Heart left ventricle (tissue), 16 donors: ENCODE results near the gene CTDSPL2. TPM values are rescaled to one million over a fixed set of nuclear protein-coding genes. Genes with fewer than 3 reads are reported as not detected.
"Not testable (repeated sequence)": the region's sequence is repeated elsewhere in the genome, so short reads cannot be mapped to it uniquely, and the experiment has no call there.

Experiments used
- ATAC-seq, 4 donors: fragments of 200-7000 bp; cut with Tn5 transposase; one replicate each; pipeline ENCODE4 v1.9.1; 2020 to 2022; ENCODE audit warnings: moderate library complexity in 4 of 4, mild to moderate bottlenecking in 3 of 4, moderate number of reproducible peaks in 1 of 4
- DNase-seq, 5 donors: peaks; one replicate each; pipeline ENCODE4 v3.0.0-alpha.2; 2020
- H3K27ac ChIP-seq, 12 donors: fragments of 200-600 bp; sonication (generic) in 4 of 12; one replicate each; pipeline versions ENCODE4 v1.5.0 to v1.8.0; 2016 to 2022; ENCODE audit warnings: mild to moderate bottlenecking in 2 of 12
- H3K27me3 ChIP-seq, 9 donors: fragments of 200-600 bp; sonication (generic) in 2 of 9; one replicate each; pipeline versions ENCODE4 v1.5.1 to v1.8.0; 2016 to 2022; ENCODE audit warnings: mild to moderate bottlenecking in 3 of 9
- H3K36me3 ChIP-seq, 9 donors: fragments of 200-600 bp; sonication (generic) in 2 of 9; one replicate each; pipeline versions ENCODE4 v1.5.0 to v1.8.0; 2018 to 2022; ENCODE audit warnings: mild to moderate bottlenecking in 2 of 9
- H3K4me1 ChIP-seq, 12 donors: fragments of 200-600 bp; sonication (generic) in 4 of 12; one replicate each; pipeline versions ENCODE4 v1.5.0 to v1.8.0; 2016 to 2022; ENCODE audit warnings: mild to moderate bottlenecking in 3 of 12
- H3K4me3 ChIP-seq, 12 donors: fragments of 200-600 bp; sonication (generic) in 4 of 12; one replicate each; pipeline versions ENCODE4 v1.5.0 to v1.8.0; 2017 to 2022; ENCODE audit warnings: mild to moderate bottlenecking in 9 of 12, moderate library complexity in 4 of 12
- H3K9me3 ChIP-seq, 12 donors: fragments of 200-600 bp; sonication (generic) in 4 of 12; one replicate each; pipeline versions ENCODE4 v1.5.0 to v1.8.0; 2016 to 2022; ENCODE audit warnings: mild to moderate bottlenecking in 1 of 12
- CTCF ChIP-seq, 12 donors: fragments of 200-600 bp; sonication (generic) in 4 of 12; IDR thresholded peaks; one replicate each; pipeline versions ENCODE4 v1.5.0 to v1.8.0; 2018 to 2022; ENCODE audit warnings: antibody characterized with exemption in 12 of 12, mild to moderate bottlenecking in 5 of 12
- POLR2A ChIP-seq, 2 donors: fragments of 450-650 bp; IDR thresholded peaks; one replicate each; pipeline ENCODE4 v1.6.1; 2017; ENCODE audit warnings: antibody characterized with exemption in 2 of 2, mild to moderate bottlenecking in 2 of 2, moderate library complexity in 2 of 2
- WGBS, 4 donors: extraction: QIAGEN DNeasy Blood & Tissue Kit in 2 of 4; methylation state at CpG; one replicate each; pipeline versions ENCODE4 v1.1.5 to v1.1.7; 2013 to 2018; 5-methylcytosine and 5-hydroxymethylcytosine counted together
- intact Hi-C, 10 donors: fragments of 100-400 bp; cut with DNase I; formaldehyde crosslinking; loops; one replicate each; pipeline versions ENCODE4 v1.11.1 to v1.14.2; 2022
- polyA plus RNA-seq, 2 donors: library from polyadenylated mRNA; stranded (reverse); fragments of 200-250 nt; gene quantifications; one replicate each; pipeline ENCODE4 v1.2.3, GENCODE V29; 2013
- total RNA-seq, 9 donors: library from RNA; depleted of rRNA in 2 of 9; stranded (reverse); fragments of >200 nt in 2 of 9; fragmentation: NEBNext Ultra II Directional in 3 of 9; extraction: Animal tissue kit (Norgen Biotek cat#: 25700) in 3 of 9; gene quantifications; one replicate each; pipeline versions ENCODE4 v1.1.0 to v1.2.4, GENCODE V29; 2016 to 2023
- donor health status: ischemic (EF 13 %, LVEDD 7.1; RV severe dilation, severe dysfunction).
- donor health status: healthy with polysubstance abuse.
- donor health status: DM: no; HTN: yes; CAD: no.
- donor health status: DM: no; HTN: no; CAD: no.
- donor health status: ischemic (EF 25% LVEDD 6.9; RV normal size, moderate dysfunction).
- donor health status: ischemic (EF 25% LVEDD 5.7; RV mildly dilated, moderate dysfunction).
- donor health status: healthy.
- donor health status: DM: yes; HTN: yes; CAD: no.
- donor health status: ischemic (EF 35%, LVEDD 5.7; RV mildly dilated, moderate dysfunction).
- donor health status: nonischemic (EF 11% LVEDD 7.7; RV severe dilation, severe dysfunction).
- donor health status: DM: yes; HTN: yes; CAD: no.
- donor health status: PGD.
- donor health status: ischemic (EF 29% LVEDD 5.4; RV normal size, mild dysfunction).
- donor health status: nonischemic (EF 23%, LVEDD 6.1; RV moderate dilation, normal function).

The CTDSPL2 gene
- total and polyA plus RNA-seq, 11 donors = 3.0 to 27.6 (median 18.3) TPM

GRCh38 chr15:44542596-44542995 is 115.2 kb downstream of the CTDSPL2 start:
- no peak for DNase-seq
- H3K27me3 ChIP-seq = no peaks in the 10 kb centered on the region
- peak overlapping the region in 6 of 12 donors; percentile 16 to 52 (median 36) for H3K27ac ChIP-seq
- H3K4me3 ChIP-seq = no peak overlapping the region
- intact Hi-C loops = no loop called here
- H3K36me3 ChIP-seq = peaks cover 0 to 24% (median 17%) of the 10 kb centered on the region in 9 donors
- H3K9me3 ChIP-seq = no peaks in the 10 kb centered on the region
- no peak for TF ChIP-seq CTCF (IDR thresholded peaks at IDR 0.05)
- no peak for TF ChIP-seq POLR2A (IDR thresholded peaks at IDR 0.05)
- peaks cover 11 to 73% (median 53%) of the 10 kb centered on the region in 12 donors for H3K4me1 ChIP-seq
- ATAC-seq = no peak

DNA sequence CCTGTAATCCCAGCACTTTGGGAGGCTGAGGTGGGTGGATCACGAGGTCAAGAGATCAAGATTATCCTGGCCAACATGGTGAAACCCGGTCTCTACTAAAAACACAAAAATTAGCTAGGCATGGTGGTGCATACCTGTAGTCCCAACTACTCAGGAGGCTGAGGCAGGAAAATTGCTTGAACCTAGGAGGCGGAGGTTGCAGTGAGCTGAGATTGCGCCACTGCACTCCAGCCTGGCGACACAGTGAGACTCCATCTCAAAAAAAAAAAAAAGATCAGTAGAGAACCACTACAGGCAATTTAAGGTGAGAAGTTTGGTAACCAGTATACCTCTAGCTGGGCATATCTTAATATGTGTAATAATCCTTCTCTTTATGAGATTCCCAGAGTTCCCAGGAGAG is 117.3 kb downstream of the CTDSPL2 start:
- ATAC-seq, H3K27ac ChIP-seq, H3K4me3 ChIP-seq, H3K9me3 ChIP-seq, intact Hi-C loops, DNase-seq, H3K27me3 ChIP-seq: not testable (repeated sequence)
- Histone ChIP-seq H3K36me3 (peaks cover 0 to 24% (median 17%) of the 10 kb centered on the region in 9 donors), H3K4me1 (peaks cover 11 to 58% (median 41%) of the 10 kb centered on the region in 12 donors)
- 92 to 97% (median 93%) methylated on average over 5 of the region's 5 CpGs for WGBS, 4 donors

GRCh38 chr15:44545913-44546802 is 118.7 kb downstream of the CTDSPL2 start:
- intact Hi-C loops = no loop called here
- Histone ChIP-seq H3K9me3 (no peaks in the 10 kb centered on the region), H3K27me3 (no peaks in the 10 kb centered on the region), H3K27ac (peak overlapping the region in 4 of 12 donors; percentile 14 to 51 (median 40)), H3K4me3 (no peak overlapping the region), H3K4me1 (peaks cover 11 to 56% (median 42%) of the 10 kb centered on the region in 12 donors), H3K36me3 (peaks cover 0 to 21% (median 11%) of the 10 kb centered on the region in 9 donors)
- 47 to 65% (median 60%) methylated on average over 5 of the region's 5 CpGs for WGBS, 4 donors
- DNase-seq (no peak), ATAC-seq (peak; percentile 70 to 85 (median 78))
- no peak for TF ChIP-seq POLR2A (IDR thresholded peaks at IDR 0.05)
- peak in 4 of 12 donors; percentile 6 to 31 (median 20) for TF ChIP-seq CTCF (IDR thresholded peaks at IDR 0.05)

DNA sequence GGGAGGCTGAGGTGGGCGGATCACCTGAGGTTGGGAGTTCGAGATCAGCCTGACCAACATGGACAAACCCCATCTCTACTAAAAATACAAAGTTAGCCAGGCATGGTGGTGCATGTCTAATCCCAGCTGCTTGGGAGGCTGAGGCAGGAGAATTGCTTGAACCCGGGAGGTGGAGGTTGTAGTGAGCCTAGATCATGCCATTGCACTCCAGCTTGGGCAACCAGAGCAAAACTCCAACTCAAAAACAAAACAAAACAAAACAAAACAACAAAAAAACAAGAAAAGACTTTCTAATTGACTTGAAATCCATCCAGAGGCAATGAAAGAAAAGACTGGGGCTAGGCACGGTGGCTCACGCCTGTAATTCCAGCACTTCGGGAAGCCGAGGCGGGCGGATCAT is 121.7 kb downstream of the CTDSPL2 start:
- ATAC-seq, DNase-seq, intact Hi-C loops, H3K27me3 ChIP-seq, H3K27ac ChIP-seq, H3K9me3 ChIP-seq, H3K4me3 ChIP-seq: not testable (repeated sequence)
- H3K4me1 ChIP-seq = peaks cover 3 to 31% (median 20%) of the 10 kb centered on the region in 12 donors
- peaks cover 2 to 44% (median 38%) of the 10 kb centered on the region in 9 donors for H3K36me3 ChIP-seq
- 95 to 98% (median 97%) methylated on average over 9 of the region's 9 CpGs for WGBS, 4 donors

DNA sequence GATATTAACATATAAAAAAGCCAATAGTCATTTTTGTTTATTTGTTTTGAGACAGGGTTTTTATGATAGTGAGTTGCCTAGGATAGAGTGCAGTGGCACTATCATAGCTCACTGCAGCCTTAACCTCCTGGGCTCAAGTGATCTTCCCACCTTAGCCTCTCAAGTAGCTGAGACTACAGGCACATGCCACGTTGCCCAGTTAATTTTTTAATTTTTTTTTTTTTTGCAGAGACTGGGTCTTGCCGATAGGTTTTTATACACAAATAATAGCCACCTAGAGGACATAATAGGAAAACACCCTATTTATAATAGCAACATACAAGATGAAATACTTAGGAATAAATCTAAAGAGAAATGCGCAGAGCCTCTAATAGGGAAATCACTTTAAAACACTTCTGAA is 122.8 kb downstream of the CTDSPL2 start:
- Histone ChIP-seq H3K27ac (no peak overlapping the region), H3K4me3 (no peak overlapping the region), H3K9me3 (no peaks in the 10 kb centered on the region), H3K36me3 (peaks cover 2 to 55% (median 49%) of the 10 kb centered on the region in 9 donors), H3K27me3 (no peaks in the 10 kb centered on the region), H3K4me1 (peaks cover 6 to 34% (median 17%) of the 10 kb centered on the region in 12 donors)
- intact Hi-C loops = no loop called here
- peak in 7 of 12 donors; percentile 15 to 44 (median 38) for TF ChIP-seq CTCF (IDR thresholded peaks at IDR 0.05)
- TF ChIP-seq POLR2A (IDR thresholded peaks at IDR 0.05) = no peak
- DNase-seq (no peak), ATAC-seq (no peak)
- 34 to 36% (median 34%) methylated on average over 3 of the region's 3 CpGs for WGBS, 4 donors
